ENCODE data around the gene ADORA1.

ADORA1 gene

DNA sequence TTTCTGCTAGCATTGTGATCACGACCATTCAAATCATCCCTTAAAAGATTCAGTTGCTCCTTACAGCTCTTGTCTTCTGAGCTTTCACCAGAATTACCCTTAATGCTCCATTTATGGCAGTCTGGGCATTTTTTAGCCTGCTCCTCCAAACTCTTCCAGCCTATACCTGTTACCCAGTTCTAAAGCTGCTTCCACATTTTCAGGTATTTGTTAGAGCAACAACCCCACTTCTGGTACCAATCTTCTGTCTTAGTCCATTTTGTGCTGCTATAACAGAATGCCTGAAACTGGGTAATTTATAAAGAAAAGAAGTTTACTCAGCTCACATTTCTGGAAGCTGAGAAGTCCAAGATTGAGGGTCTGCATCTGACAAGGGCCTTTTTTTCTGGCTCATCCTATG lies 30.9 kb downstream of the ADORA1 start:
- no peak for DNase-seq (ENCODE audit: low read depth)

DNA sequence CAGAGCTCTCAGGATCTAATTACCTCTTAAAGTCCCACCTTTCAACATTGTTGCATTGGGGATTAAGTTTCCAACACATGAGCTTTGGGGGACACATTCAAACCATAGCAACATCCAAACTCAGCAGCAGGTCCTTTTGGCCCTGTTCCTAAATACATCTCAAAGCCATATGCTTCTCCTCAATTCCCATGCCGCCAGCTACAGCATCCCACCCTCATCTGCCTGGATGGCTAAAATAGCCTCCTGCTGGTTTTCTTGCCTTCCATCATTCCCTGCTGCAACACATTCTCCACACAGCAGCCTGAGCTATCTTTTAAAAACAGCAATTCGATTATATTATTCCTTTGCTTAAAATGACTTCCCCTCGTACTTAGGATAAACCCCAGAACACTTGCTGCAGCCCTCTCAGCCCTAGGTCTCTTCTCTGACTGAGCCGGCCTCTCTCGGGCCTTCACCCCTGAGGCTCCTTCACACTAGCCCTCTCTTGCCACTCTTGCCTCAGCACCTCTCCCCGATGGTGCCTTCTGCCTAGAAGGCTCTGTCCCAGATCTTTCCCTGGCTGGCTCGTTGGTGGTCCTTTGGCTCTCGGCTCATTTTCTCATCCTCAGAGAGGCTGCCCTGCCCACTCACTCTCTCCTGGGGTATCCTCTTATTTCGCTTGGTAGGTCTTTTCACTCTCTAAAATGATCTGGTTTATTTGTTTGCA lies 31.6 kb downstream of the ADORA1 start:
- no peak for DNase-seq (ENCODE audit: low read depth)

DNA sequence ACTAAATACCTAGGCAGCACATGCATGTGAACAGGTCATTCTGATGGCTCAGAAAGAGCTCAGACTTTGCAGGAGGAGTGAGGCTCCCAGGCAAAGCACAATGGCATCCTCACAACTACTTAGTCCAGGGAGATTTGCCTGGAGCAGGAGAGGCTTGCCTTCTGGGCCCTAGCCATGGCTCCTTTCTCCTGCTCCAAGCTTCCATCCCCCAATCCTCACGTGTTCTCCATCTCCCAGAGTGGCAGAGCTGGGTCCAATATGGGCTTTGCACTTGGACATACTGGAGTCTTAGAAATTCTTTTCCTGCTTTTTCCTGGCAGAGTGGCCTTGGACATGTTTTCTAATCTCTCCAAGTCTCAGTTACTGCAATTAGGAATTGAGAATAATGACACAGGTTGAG lies 32.3 kb downstream of the ADORA1 start:
- no peak for DNase-seq (ENCODE audit: low read depth)

DNA sequence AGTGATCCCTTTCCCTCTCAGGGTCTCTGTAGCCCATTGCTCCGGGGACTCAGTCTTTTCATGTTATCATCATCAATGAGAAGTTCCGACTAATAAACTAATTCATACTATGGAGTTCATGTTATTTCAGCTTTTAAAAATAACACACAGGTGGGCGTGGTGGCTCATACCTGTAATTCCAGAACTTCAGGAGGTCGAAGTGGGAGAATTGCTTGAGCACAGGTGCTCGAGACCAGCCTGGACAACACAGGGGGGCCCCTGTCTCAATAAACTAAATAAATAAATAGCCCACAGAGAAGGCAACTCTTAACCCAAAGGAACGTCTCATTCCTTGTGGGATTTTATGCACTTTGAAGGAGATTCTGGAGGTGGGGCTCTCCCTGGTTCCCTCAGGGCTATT lies 33.6 kb downstream of the ADORA1 start:
- no peak for DNase-seq (ENCODE audit: low read depth)

DNA sequence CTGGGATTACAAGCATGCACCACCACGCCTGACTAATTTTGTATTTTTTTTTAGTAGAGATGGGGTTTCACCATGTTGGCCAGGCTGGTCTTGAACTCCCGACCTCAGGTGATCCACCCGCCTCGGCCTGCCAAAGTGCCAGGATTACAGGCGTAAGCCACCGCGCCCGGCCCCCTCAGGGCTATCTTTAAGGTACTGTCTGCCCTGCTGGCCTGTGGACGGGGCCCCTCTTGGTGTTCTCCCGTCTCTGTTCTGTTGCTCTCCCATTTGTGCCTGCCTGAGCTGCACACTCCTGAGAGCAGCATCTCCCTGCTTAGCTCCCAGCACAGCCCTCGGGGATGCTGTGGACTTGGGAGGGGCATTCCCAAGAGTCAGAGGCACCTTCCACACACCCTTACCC lies 34.2 kb downstream of the ADORA1 start:
- no peak for DNase-seq (ENCODE audit: low read depth)

DNA sequence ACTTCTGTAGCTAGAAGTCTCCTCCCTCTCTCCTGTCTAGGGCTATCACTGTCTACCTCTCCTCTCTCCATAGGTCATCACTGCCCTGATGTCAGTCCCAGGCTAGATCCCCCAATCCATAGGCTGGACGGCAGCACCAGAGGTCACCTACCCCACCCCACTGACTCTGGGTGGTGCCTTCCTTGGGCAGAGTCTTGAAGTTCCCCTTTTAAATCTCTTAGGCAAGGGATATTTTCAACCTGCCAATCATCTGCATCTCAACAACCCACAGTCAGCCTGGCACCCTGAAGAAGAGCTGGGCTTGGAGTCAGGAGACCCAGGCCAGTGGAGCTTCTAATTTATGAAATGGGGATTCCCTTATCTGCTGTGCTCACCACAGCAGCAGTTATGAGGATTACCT lies 34.9 kb downstream of the ADORA1 start:
- no peak for DNase-seq (ENCODE audit: low read depth)

DNA sequence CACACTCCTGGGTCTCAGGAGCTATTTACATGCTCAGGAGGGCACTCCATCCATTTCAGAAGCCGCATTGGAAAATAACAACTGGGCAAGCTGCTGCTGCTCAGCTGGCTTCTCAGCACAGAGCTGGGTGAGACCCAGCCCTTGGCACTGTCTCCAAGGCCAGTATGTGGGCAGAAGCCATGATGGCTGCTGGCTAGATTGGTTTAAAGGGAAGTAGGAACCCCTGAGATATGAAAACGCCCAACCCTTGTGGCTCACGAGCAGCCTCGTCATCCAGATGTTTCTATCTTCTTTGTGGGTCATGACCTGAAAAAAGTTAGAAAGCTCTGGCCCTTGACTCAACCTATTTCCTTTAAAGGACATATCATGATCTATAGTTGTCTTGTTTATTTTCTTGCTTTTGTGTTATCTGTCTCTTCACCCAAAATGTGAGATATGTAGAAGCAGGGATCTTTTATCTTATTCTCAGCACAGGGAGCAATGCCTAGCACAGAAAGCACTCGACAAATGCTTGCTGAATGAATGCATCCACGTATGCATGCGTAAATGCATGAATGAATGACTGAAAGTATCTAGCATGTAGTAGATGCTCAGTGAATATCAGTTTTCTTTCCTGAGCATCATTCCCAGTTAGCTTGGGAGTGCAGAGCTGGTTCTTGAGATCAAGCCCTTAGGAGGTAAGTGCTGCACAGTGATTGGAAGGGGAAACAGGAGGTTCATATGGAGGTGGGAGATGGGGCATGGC lies 36.5 kb downstream of the ADORA1 start:
- DNase-seq (ENCODE audit: low read depth), result no peak

DNA sequence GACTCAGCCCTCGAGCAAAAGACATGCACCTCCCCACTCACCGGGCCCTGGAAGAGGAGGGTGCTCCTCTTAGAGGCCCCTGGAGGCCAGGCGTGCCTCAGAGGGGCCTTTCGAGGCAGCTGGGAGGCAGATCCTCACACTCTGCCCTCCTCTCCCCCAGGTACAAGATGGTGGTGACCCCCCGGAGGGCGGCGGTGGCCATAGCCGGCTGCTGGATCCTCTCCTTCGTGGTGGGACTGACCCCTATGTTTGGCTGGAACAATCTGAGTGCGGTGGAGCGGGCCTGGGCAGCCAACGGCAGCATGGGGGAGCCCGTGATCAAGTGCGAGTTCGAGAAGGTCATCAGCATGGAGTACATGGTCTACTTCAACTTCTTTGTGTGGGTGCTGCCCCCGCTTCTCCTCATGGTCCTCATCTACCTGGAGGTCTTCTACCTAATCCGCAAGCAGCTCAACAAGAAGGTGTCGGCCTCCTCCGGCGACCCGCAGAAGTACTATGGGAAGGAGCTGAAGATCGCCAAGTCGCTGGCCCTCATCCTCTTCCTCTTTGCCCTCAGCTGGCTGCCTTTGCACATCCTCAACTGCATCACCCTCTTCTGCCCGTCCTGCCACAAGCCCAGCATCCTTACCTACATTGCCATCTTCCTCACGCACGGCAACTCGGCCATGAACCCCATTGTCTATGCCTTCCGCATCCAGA lies 37.7 kb downstream of the ADORA1 start:
- DNase-seq (ENCODE audit: low read depth), result no peak

DNA sequence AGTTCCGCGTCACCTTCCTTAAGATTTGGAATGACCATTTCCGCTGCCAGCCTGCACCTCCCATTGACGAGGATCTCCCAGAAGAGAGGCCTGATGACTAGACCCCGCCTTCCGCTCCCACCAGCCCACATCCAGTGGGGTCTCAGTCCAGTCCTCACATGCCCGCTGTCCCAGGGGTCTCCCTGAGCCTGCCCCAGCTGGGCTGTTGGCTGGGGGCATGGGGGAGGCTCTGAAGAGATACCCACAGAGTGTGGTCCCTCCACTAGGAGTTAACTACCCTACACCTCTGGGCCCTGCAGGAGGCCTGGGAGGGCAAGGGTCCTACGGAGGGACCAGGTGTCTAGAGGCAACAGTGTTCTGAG lies 38.3 kb downstream of the ADORA1 start:
- DNase-seq (ENCODE audit: low read depth), result no peak

DNA sequence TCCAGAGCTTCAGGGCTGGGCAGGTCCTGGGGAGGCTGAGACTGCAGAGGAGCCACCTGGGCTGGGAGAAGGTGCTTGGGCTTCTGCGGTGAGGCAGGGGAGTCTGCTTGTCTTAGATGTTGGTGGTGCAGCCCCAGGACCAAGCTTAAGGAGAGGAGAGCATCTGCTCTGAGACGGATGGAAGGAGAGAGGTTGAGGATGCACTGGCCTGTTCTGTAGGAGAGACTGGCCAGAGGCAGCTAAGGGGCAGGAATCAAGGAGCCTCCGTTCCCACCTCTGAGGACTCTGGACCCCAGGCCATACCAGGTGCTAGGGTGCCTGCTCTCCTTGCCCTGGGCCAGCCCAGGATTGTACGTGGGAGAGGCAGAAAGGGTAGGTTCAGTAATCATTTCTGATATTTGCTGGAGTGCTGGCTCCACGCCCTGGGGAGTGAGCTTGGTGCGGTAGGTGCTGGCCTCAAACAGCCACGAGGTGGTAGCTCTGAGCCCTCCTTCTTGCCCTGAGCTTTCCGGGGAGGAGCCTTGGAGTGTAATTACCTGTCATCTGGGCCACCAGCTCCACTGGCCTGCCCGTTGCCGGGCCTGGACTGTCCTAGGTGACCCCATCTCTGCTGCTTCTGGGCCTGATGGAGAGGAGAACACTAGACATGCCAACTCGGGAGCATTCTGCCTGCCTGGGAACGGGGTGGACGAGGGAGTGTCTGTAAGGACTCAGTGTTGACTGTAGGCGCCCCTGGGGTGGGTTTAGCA lies 38.8 kb downstream of the ADORA1 start:
- no peak for DNase-seq (ENCODE audit: low read depth)

DNA sequence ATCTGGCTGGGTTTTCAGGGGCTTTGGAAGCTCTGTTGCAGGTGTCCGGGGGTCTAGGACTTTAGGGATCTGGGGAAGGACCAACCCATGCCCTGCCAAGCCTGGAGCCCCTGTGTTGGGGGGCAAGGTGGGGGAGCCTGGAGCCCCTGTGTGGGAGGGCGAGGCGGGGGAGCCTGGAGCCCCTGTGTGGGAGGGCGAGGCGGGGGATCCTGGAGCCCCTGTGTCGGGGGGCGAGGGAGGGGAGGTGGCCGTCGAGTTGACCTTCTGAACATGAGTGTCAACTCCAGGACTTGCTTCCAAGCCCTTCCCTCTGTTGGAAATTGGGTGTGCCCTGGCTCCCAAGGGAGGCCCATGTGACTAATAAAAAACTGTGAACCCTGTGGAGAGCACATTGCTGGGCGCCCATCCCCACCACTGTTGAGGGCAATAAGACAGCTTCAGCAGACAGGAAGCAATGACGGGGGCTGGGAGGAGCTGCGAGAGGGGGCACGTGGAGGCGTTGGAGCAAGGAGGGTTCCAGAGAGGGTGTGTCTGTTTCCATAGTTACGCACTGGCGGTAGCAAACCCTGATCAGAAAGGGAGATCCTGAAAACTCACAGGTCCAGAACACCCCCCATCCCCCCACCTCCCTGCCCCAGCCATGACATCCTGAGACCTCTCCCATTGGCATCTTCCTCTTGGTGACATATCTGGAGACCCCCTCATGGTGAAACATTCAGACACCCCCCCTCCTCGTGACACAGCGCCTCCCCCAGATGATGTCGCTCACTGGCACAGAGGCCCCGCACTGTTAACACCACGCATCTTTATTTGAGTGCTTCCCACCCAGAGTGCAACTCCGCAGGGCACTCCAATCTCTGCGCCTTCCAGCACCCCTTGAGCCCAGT lies 39.7 kb downstream of the ADORA1 start:
- DNase-seq (ENCODE audit: low read depth), result no peak

DNA sequence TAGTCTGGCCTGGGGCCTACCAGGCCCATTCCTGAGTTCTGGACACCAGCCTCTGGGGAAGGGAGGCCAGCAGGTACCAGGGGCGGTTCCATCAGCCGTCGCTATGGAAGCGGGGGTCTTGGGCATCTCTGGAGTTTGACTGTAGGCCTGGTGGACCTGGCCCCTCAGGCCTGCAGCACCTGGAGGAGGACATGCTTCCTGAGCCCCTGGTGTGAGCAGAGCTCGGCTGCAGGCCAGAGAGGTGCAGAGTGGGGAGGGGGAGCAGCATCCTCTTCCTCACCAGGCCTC lies 40.3 kb downstream of the ADORA1 start:
- no peak for DNase-seq (ENCODE audit: low read depth)

DNA sequence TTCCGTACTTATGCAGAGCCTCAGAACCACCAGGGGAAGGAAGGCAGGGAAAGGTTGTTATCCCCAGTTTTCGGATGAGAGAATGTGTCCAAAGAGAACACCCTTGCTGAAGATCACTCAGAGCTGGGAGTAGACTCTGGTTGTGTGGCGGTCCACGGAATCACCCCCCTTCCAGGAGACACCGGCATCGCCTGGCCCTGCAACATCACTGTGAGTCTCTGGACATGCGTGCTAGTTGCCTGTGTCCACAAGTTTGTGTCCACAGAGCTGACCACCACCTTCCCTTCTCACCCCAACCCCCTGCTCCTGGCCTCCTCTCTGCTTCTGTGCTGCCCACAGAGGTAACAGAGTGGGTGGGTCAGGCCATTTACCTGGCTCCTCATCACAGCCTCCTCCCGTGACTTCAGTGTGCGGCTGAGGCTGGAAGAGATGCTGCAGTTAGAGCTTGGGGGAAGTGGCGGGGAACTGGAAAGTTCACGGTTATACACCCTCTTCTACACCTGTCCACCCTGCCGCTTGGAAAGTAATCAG lies 40.8 kb downstream of the ADORA1 start:
- no peak for DNase-seq (ENCODE audit: low read depth)

DNA sequence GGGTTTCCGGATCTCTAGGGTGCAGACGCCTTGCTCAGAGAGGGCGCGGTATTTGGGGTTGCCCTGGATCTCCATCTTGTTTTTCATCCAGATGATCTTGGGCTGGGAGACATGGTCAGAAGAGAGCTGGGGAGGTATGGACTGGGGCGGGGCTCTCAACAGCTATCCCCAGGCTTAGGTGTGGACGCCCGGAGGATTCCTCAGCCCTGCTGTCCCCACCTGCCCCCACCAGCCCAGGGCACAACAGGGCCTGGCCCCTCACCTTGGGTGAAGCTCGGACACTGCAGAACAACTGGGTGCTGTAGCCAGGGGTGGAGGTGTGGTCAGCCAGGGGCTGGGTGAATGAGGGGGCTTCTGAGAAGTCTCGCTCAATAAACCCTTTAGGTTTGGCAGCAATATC lies 41.5 kb downstream of the ADORA1 start:
- no peak for DNase-seq (ENCODE audit: low read depth)

DNA sequence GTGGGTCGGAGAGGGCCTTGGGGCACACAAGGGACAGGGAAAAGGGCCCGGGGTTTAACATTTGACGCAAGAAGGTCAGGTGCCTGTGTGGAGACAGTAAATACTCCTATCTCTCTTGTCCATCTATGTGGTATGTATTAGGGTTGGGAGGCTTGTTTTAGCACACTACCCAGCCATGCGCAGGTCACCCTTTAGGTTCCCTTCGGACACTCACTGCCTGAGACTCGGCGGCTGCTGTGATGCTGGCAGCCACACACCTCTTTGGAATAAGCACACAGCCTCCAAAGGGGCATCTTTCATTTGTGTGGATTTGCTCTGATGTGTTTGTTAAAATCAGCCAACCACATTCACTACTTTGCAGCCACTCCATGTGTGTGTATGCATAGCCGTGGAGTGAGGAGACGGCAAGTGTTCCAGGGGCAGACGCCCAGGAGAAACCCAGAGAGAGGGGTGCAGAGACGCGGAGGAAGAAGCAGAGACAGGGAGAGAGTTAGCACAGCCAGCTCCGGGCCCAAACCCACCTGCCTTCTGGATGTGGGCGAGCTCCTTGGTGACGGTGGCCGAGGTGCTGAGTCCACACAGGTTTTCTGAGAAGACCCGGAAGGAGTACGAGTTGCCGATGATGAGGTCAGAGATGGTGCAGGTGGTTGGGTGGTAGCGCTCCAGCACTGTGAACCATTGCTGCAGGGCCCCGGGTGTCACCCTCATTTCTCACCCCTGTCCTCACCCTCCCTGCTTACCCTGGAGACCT lies 42.4 kb downstream of the ADORA1 start:
- DNase-seq (ENCODE audit: low read depth), result no peak

DNA sequence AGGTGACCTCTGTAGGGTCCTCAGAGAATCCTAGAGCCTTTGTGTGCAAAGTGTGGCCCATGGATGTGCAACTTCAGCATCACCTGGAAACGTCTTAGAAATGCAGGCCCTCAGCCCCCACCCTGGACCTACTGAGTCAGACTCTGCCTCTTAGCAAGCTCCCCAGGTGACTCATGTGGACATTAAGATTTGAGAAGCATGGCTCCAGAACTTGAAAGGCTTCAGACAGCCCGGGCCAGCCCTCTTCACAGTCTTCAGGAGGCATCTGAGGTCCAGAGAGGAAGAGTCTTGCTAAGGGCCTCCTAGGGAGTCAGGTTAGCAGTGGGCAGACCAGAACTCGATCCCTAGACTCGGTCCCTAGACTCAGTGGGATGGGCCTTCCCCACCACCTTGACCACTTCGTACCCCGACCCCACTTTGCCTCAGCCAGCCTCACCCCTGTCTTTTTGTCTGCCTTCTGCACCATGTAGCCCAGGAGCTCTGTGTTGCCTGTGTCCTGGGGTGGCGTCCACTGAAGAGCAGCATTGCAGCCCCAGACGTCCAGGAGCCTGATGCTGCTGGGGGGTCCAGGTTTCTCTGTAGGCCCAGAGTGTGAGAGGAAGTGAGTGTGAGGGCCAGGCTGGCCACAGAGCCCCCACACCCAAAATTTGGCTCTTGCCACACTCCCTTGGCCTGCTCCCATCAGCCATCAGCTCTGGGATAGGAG lies 43.3 kb downstream of the ADORA1 start:
- no peak for DNase-seq (ENCODE audit: low read depth)

DNA sequence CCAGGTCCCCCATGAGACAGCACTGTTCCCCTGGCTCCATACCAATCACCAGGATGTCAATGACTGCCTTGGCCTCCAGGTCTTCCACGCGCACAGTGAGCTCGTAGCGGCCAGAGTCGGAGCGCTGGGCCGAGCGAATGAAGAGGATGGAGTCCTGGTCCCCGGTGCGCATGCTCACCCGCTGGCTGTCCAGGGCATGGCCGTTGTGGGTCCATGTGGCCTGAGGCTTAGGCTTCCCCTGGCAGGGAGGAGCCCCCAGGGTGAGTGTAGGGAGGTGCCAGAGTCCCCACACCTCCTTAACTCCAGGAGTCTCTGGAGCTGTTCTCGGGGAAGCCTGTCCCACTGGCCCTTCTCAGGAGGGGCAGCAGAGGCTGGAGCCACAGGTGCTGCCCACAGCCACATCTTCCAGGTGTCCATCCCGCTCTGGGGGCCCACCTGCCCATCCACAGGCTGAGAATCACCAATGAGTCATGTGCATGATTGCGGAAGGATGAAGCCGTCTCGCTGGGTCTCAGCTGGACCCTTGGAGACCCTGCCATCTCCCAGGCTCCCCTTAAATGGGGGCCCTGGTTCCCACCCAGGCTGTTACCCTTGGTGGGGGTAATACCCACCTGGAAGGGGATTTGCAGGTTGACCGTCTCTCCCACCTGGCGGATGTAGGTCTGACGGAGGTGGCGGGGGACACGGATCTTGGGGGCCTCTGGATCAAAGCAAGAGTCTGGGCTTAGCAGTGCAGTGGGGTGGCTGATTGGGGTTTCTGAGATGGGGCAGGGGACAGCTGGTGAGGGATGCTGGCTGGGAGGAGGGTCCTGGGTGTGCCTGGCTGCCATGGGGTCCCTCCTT lies 44.0 kb downstream of the ADORA1 start:
- DNase-seq (ENCODE audit: low read depth), result no peak

DNA sequence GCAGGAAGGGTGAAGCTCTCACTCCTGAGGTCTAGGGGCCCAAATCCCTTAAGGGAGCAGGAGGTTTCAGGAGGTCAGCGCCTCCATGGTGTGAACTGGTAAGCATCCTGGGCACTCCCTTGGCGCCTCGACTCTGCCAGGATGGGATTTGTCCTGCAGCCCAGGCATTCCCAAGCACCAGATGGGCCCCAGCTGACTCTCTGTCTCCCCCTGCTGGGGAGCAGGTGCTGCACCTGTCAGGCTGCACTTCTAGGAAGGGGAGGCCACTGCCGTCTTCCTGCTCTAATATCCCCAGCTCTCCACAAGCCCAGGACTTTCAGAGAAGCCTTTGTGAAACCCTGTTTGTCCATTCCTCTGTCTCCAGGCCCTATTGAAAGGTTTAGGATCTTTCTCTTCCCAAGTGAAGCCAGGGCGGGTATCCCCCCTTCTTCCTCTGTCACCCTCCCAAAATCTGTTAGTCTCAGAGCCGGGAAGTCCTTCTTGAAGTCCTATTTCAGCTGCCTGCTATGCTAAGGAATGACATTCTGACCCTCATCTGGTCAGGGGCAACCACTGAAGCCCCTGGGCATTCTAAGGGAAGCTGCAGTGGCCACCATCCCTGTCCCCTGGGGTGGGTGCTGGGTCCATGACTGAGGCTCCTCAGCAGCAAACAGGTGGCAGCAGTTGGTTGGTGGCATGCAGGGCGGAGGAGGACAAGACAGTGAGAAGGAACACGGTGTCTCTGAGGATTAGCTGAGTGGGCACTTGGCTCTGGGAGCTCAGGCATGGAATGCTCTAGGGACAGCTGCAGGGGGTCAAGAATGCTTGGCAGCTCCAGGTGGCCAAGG lies 44.9 kb downstream of the ADORA1 start:
- DNase-seq (ENCODE audit: low read depth), result peak; percentile 9
